D721Med (cell line): ENCODE measurements around the gene RAB12.

Source experiments
- DNase-seq: peaks from one replicate; pipeline ENCODE4 v3.0.0; 2011; ENCODE audit warnings: low spot score; ENCODE audit not compliant: insufficient read length
- FAIRE-seq: peaks from 2 replicates; lab custom pipeline; 2011; peaks lifted over from hg19 to GRCh38; lab: Jason Lieb, UNC
- TF ChIP-seq, protein P1 (sequence below): IDR thresholded peaks from 2 replicates; pipeline ENCODE4 v1.5.1; 2012; ENCODE audit warnings: mild to moderate bottlenecking, control low read depth; ENCODE audit not compliant: insufficient read depth; ENCODE audit errors: missing control alignments

RAB12 gene

DNA sequence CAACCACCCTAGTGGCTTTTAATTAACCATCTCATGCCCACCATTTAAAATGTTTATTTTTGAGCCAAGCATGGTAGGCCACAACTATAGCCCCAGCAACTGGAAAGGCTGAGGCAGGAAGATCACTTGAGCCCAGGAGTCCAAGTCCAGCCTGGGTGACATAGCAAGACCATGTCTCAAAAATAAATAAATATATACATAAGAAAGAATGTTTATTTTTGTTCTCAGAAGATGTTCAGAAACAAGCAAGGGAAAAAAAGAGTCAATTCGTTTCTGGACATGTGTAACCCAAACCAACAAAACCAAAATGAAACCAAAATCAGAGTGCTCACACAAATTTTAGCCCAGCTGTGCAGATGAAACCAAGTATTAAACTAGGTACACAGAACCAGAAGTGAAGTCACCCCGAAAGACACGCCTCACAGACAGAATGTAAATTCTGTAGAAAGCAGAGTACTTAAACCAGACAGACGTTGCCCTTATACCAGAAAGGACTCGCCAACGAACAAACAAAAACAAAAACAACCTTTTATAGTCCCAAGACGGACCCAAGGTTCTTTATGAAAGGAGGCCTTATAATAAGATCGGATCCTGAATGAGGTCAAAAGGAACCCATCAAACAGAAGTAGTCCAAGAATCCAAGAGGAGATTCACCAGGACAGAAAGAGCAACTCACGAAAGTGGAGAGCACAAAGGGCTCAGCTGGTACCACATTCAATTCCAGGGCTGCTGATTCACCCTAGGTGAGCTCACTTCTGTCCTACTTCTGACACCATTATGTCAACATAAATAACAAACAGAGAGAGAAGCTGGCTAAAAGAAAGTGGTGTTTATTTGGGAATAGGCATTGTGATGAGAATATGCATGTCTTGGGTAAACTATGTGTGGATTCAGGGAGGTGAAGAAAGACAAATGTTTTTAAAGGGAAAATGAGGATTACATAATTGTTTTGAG lies 64.3 kb downstream of the RAB12 start:
- TF ChIP-seq, protein P1, sequence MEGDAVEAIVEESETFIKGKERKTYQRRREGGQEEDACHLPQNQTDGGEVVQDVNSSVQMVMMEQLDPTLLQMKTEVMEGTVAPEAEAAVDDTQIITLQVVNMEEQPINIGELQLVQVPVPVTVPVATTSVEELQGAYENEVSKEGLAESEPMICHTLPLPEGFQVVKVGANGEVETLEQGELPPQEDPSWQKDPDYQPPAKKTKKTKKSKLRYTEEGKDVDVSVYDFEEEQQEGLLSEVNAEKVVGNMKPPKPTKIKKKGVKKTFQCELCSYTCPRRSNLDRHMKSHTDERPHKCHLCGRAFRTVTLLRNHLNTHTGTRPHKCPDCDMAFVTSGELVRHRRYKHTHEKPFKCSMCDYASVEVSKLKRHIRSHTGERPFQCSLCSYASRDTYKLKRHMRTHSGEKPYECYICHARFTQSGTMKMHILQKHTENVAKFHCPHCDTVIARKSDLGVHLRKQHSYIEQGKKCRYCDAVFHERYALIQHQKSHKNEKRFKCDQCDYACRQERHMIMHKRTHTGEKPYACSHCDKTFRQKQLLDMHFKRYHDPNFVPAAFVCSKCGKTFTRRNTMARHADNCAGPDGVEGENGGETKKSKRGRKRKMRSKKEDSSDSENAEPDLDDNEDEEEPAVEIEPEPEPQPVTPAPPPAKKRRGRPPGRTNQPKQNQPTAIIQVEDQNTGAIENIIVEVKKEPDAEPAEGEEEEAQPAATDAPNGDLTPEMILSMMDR, result no peak
- DNase-seq (no peak), FAIRE-seq (no peak)

DNA sequence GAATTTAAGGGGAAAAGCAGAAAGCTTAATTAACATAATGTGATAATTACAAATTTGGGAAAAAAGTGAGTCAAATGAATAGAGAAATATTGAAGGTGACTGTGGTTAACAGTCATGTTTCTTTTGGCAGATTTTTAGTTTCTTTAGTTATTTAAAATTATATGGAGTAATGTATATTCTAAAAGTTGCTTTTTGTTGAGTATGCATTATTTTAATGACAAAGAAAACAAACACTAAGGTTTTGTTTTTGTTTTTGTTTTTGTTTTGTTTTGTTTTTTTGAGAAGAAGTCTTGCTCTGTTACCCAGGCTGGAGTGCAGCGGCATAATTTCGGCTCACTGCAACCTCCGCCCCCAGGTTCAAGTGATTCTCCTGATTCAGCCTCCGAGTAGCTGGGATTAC lies 65.8 kb downstream of the RAB12 start:
- DNase-seq, result no peak
- TF ChIP-seq, protein P1, result no peak
- FAIRE-seq, result no peak

DNA sequence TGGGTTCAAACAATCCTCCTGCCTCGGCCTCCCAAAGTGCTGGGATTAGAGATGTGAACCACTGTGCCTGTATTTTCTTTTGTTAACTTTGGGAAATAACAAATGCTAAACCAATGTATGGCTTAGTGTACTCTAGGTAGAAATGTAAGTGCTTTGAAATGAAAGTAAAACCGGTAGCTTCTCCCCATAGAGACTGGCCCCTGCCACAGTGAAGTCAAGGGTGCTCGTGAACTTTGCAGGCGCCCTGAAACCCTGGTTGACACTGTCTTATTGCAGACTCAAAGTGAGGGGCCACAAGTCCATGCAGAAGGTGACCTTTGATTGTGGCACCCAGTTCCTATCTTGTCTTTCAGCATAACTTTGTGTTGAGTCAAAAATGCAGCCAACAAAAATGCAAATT lies 72.0 kb downstream of the RAB12 start:
- no peak for DNase-seq
- TF ChIP-seq, protein P1, result no peak
- FAIRE-seq, result no peak

DNA sequence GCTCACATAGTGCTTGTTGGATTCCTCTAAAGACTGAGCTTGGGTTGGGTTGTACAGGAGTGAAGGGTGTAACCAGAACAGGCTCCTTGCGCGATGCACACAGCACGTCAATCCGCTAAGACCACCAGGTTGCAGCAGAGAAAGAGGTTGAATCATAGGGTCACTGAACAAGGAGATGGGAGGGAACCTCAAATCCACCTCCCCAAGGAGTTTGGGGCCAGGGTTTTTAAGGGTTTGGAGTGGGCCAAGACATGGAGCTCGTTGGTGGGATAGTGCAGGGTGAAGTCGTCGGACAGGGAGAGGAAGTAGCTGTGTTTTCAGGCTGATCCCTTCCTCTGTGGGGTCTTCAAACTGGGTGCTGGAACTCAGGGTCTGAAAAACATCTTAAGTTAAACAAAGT lies 75.3 kb downstream of the RAB12 start:
- TF ChIP-seq, protein P1, result no peak
- DNase-seq (no peak), FAIRE-seq (no peak)

DNA sequence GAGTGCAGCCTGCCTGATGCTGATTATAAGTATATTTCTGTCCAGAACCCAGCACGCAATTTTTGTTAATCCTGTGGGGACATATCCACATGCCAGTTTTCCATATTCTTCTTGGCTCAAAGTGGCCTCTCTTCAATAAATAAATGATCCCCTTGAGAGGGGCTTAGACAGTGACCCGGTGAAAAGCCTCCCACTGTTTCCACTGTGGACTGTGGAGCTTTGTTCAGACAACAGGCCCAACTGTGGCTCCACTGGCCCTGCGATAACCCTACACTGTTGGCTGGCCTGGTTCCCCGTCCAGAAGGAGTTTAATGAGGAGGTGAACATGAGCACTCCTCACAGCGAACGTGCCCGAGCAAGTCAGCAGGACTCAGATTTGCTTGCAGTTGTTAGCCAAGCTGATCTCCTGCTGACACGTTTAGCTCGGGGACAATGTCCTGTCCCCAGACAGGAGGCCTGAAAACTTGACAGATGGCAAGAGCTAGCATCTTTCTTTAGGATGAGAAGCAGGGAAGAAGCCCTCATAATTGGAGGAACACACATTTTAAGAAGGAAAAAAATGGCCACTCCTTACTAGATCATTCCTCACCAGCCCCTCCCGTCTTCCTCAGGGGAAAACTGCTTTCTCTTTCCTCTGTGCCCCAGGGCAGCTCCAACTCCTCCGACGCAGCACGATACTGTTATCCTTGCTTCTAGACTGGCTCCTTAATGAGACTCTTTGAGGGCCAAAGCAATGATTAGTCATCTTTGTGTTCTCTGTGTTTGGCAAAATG lies 76.1 kb downstream of the RAB12 start:
- TF ChIP-seq, protein P1, result no peak
- FAIRE-seq (no peak), DNase-seq (no peak)

DNA sequence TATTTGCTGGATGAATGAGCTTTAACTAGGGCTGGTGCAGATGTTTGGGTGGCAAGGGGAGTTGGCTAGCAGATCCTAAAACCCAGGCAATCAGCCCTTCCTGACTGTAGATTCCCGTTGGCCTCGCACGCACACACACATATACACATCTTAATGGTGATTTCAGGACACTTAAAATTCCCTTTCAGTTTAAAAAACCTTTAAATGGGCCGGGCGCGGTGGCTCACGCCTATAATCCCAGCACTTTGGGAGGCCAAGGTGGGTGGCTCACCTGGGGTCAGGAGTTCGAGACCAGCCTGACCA lies 76.6 kb downstream of the RAB12 start:
- DNase-seq, result no peak
- TF ChIP-seq, protein P1, result no peak
- no peak for FAIRE-seq

DNA sequence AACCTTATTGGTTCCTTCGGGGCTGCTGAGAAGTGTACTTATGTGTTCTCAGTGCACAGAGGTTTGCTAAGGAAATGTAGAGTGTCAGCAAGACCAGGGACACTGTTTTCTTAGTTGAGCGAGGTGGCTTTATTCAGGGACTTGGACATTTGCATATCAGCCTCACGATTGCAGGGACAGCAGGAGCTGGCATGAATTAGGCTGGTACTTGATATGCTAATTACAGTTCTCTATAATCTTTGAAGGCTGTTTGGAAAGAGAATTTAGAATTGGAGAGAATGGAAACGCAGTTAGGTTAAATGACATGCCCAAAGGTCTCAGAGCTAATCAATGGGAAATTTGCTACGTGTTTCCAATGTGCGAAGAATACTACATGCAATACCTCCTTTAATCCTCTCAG lies 77.4 kb downstream of the RAB12 start:
- peak; percentile 51 for FAIRE-seq
- no peak for DNase-seq
- TF ChIP-seq, protein P1, result no peak
